A673 (cell line): ENCODE results near the gene SCN3B. TPM values are rescaled to one million over a fixed set of nuclear protein-coding genes. Genes with fewer than 3 reads are reported as not detected.

Experiments
- BruUV-seq: library from RNA; stranded (reverse); fragments of 400-500 nt; replicated peaks from 2 replicates; lab custom pipeline; 2021; lab: Mats Ljungman, UMichigan
- CTCF ChIA-PET: fragments of 300-600 bp; sonication (Branson Sonifier 250); formaldehyde crosslinking; loops from one replicate; lab custom pipeline; 2022; ENCODE audit warnings: antibody characterized with exemption; lab: Charles Lee
- POLR2A ChIA-PET: fragments of 300-600 bp; sonication (Branson Sonifier 250); formaldehyde crosslinking; loops from one replicate; lab custom pipeline; 2022; ENCODE audit warnings: antibody characterized with exemption; ENCODE audit not compliant: low non-redundant PET; lab: Charles Lee
- DNase-seq: peaks from one replicate; pipeline ENCODE4 v3.0.0-alpha.2; 2015; ENCODE audit warnings: low spot score
- H3K27ac ChIP-seq: fragments of 200-600 bp; sonication (generic); 2 replicates; pipeline ENCODE4 v1.5.1; 2016; ENCODE audit warnings: mixed run types, low read depth, mild to moderate bottlenecking, mixed read lengths, antibody characterized with exemption, low read length; ENCODE audit not compliant: poor library complexity, severe bottlenecking
- H3K27me3 ChIP-seq: fragments of 200-600 bp; sonication (generic); replicated peaks from 2 replicates; pipeline ENCODE4 v1.6.1; 2017; ENCODE audit warnings: mixed run types, low read depth, mild to moderate bottlenecking, mixed read lengths, antibody characterized with exemption, low read length; ENCODE audit not compliant: insufficient read depth, poor library complexity
- H3K36me3 ChIP-seq: fragments of 200-600 bp; sonication (generic); 2 replicates; pipeline ENCODE4 v1.6.1; 2016; ENCODE audit warnings: mixed run types, mild to moderate bottlenecking, mixed read lengths, antibody characterized with exemption, low read length; ENCODE audit not compliant: insufficient read depth, poor library complexity, severe bottlenecking
- H3K4me1 ChIP-seq: fragments of 200-600 bp; sonication (generic); 2 replicates; pipeline ENCODE4 v1.6.1; 2017; ENCODE audit warnings: mixed run types, mild to moderate bottlenecking, mixed read lengths, antibody characterized with exemption, low read length; ENCODE audit not compliant: insufficient read depth, poor library complexity, severe bottlenecking
- H3K4me3 ChIP-seq: fragments of 200-600 bp; sonication (generic); 2 replicates; pipeline ENCODE4 v1.5.1; 2016; ENCODE audit warnings: low read depth, mixed run types, mild to moderate bottlenecking, mixed read lengths, low read length; ENCODE audit not compliant: poor library complexity, severe bottlenecking
- H3K9me3 ChIP-seq: fragments of 200-600 bp; sonication (generic); 2 replicates; pipeline ENCODE4 v1.6.1; 2016; ENCODE audit warnings: mixed run types, low read depth, mild to moderate bottlenecking, mixed read lengths, antibody characterized with exemption, low read length; ENCODE audit not compliant: poor library complexity, severe bottlenecking
- EZH2 ChIP-seq: fragments of 200-600 bp; sonication (generic); IDR thresholded peaks from 2 replicates; pipeline ENCODE4 v1.6.1; 2017; ENCODE audit warnings: borderline replicate concordance, low read depth, mild to moderate bottlenecking, mixed read lengths, antibody characterized with exemption, low read length; ENCODE audit not compliant: poor library complexity, severe bottlenecking
- intact Hi-C: fragments of 100-400 bp; cut with micrococcal nuclease; formaldehyde crosslinking; loops from one replicate; pipeline ENCODE4 v1.10.0; 2022; ENCODE audit not compliant: unreplicated experiment
- total RNA-seq: library from RNA; stranded (reverse); gene quantifications from 2 replicates; pipeline ENCODE4 v1.2.3, GENCODE V29; 2021
- TF ChIP-seq, protein P1 (sequence below): fragments of 300-800, 200-600 bp; sonication (generic); conservative IDR thresholded peaks from 2 replicates; pipeline ENCODE4 v1.5.1; 2017; ENCODE audit warnings: low read depth, mild to moderate bottlenecking, antibody characterized with exemption, low read length, moderate library complexity, mixed read lengths

SCN3B gene
- total RNA-seq, 1 experiment from 2014 or later, result 0.13 TPM

DNA sequence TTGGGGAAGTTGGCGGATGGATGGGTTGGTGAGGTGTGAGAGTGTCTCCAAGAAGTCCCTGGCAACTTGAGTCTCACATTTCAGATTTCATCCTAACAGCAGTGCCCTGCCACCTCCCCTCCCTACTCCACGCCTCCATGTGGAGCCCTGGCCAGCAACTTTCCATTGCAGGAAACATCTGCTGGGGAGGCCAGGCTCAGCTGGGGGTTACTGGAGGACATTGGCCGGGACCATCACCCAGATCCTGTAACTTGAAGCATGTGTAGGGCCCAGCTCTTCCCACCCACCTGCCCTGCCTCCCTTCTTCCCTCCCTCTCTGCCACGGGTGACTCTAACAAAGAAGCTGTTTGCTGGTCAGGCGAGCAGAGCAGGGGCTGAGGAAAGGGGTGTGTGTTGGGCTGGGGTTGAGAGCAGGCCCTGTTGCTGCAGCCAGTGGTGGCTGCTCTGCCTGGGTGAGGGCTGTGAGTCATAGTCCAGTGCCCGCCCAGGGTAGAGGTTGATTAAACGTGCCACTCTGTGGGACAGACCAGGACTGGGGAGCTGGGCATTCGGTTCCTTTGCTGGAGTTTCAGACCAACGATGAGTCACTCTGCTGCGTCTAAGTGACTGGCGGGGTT lies 64.0 kb downstream of the SCN3B start:
- peaks cover 3% of the 10 kb centered on the region for H3K4me1 ChIP-seq
- POLR2A ChIA-PET, result no interaction called here
- H3K27ac ChIP-seq, result no peak overlapping the region
- BruUV-seq, result no TSS peak
- DNase-seq, result no peak
- no peaks in the 10 kb centered on the region for H3K27me3 ChIP-seq
- H3K4me3 ChIP-seq, result no peak overlapping the region
- no peaks in the 10 kb centered on the region for H3K9me3 ChIP-seq
- no peaks in the 10 kb centered on the region for H3K36me3 ChIP-seq
- CTCF ChIA-PET, result no interaction called here
- intact Hi-C loops, result no loop called here
- TF ChIP-seq EZH2, result no peak
- TF ChIP-seq, protein P1, sequence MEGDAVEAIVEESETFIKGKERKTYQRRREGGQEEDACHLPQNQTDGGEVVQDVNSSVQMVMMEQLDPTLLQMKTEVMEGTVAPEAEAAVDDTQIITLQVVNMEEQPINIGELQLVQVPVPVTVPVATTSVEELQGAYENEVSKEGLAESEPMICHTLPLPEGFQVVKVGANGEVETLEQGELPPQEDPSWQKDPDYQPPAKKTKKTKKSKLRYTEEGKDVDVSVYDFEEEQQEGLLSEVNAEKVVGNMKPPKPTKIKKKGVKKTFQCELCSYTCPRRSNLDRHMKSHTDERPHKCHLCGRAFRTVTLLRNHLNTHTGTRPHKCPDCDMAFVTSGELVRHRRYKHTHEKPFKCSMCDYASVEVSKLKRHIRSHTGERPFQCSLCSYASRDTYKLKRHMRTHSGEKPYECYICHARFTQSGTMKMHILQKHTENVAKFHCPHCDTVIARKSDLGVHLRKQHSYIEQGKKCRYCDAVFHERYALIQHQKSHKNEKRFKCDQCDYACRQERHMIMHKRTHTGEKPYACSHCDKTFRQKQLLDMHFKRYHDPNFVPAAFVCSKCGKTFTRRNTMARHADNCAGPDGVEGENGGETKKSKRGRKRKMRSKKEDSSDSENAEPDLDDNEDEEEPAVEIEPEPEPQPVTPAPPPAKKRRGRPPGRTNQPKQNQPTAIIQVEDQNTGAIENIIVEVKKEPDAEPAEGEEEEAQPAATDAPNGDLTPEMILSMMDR, result no peak

DNA sequence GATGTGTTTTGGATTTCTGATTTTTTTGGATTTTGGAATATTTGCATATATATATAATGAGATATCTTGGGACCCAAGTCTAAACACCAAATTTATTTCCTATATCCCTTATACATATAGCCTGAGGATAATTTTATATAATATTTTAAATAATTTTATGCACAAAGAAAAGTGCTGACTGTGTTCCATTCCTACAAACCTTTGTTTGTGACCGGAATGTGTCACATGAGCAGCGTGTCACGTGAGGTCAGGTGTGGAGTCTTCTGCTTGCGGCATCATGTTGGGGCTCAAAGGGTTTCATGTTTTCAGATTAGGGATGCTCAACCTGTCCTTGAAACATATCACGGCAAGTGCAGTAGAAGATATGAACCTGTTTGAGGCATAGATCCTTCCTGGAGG lies 65.6 kb downstream of the SCN3B start:
- no TSS peak for BruUV-seq
- no peaks in the 10 kb centered on the region for H3K9me3 ChIP-seq
- H3K36me3 ChIP-seq, result no peaks in the 10 kb centered on the region
- H3K4me1 ChIP-seq, result peaks cover 4% of the 10 kb centered on the region
- DNase-seq, result no peak
- H3K4me3 ChIP-seq, result no peak overlapping the region
- ChIA-PET POLR2A (no interaction called here), CTCF (no interaction called here)
- no peaks in the 10 kb centered on the region for H3K27me3 ChIP-seq
- H3K27ac ChIP-seq, result no peak overlapping the region
- TF ChIP-seq EZH2, result no peak
- TF ChIP-seq, protein P1, result no peak
- intact Hi-C loops, result no loop called here

DNA sequence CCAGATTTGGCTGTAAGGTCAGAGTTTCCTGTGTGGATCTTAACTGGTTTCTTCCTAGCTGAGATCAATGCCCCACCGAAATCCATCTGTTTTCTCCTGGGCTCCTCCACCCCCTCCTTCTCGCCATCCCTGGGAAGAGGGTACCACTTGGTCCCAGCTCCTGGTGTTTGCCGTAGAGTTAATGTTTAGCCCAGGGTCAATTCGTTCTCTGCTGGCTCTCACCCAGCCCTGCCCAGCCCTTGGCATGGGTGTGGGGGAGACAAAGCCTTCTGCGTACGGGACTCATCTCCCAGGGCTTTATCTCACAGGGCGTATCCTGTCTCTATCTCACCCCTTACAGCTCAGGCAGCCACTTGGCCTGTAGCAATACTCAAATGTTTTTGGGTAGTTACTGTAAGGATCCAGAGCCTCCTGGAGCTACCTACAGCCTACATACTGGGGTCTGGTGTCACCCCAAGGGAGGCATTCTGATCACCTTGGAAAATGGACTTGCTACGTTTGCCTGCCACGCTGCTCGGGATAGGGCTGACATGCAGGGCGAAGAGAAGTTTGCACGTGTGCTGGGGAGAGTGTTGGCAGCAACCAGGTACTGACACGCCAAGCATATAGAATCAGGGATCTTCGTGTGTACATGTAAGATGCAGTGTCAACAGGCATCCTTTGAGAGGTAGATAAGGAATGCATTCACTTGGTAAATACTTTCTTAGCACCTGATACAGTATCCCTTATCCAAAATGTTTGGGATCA lies 66.1 kb downstream of the SCN3B start:
- no peak for DNase-seq
- Histone ChIP-seq H3K9me3 (no peaks in the 10 kb centered on the region), H3K36me3 (no peaks in the 10 kb centered on the region), H3K4me1 (peaks cover 4% of the 10 kb centered on the region), H3K4me3 (no peak overlapping the region), H3K27me3 (no peaks in the 10 kb centered on the region), H3K27ac (no peak overlapping the region)
- TF ChIP-seq, protein P1, result no peak
- POLR2A ChIA-PET, result no interaction called here
- no TSS peak for BruUV-seq
- CTCF ChIA-PET, result no interaction called here
- intact Hi-C loops, result no loop called here
